Astrocyte of the cerebellum (primary cell): ENCODE results near the gene MAP4K3.

Experiments
- DNase-seq: peaks from one replicate; pipeline ENCODE4 v3.0.0-alpha.2; 2011; ENCODE audit warnings: low read depth
- H3K4me3 ChIP-seq: 2 replicates; pipeline ENCODE4 v1.5.1; 2011; ENCODE audit warnings: mild to moderate bottlenecking, low read depth, low read length, moderate library complexity
- CTCF ChIP-seq: IDR thresholded peaks from 2 replicates; pipeline ENCODE4 v1.5.1; 2012; ENCODE audit warnings: low read length, low read depth, moderate library complexity, mild to moderate bottlenecking; ENCODE audit errors: missing control alignments
- in situ Hi-C: cut with HindIII; loops from 2 replicates; pipeline ENCODE4 v1.10.0; 2017; ENCODE audit warnings: low sequenced_read_pairs

The MAP4K3 gene

GRCh38 chr2:39221459-39221858 lies 215.6 kb downstream of the MAP4K3 start:
- no peak for TF ChIP-seq CTCF
- no peak for DNase-seq
- no peak overlapping the region for H3K4me3 ChIP-seq
- in situ Hi-C loops, result no loop called here

DNA sequence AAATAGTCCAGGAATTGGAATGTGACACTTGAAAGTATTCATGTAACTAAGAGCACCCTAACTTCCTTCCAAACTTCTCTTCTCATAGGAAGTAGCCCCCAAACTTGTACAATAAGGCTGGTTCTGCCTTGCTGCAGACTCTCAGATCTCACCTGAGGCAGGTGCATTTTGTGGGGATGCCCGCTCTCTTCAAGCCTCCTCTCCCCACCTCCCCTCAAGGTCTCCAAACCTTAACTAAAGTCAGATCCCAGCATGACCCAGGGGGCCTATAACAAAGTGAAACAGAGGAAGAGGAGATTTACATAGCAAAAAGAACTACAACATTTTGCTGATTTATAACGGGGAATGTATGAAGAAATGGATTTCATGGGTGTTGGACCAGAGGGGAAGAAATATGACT lies 216.9 kb downstream of the MAP4K3 start:
- DNase-seq, result no peak
- no peak for TF ChIP-seq CTCF
- H3K4me3 ChIP-seq, result no peak overlapping the region
- in situ Hi-C loops, result no loop called here

DNA sequence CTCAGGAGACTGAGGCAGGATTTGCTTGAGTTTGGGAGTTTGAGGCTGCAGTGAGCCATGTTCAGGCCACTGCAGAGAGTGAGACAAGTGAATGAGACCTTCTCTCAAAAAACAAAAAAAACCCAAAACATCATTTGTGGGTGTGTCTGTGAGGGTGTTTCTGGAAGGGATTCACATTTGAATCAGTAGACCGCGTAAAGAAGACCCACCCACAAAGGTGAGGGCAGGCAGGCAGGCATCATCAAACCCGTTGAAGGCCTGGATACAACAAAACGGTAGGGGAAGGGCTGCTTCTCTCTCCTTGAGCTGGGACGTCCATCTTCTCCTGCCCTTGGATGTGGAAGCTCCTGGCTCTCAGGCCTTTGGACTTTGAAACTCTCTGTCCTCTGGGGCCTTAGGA lies 218.7 kb downstream of the MAP4K3 start:
- in situ Hi-C loops, result no loop called here
- no peak for TF ChIP-seq CTCF
- no peak overlapping the region for H3K4me3 ChIP-seq
- DNase-seq, result no peak

DNA sequence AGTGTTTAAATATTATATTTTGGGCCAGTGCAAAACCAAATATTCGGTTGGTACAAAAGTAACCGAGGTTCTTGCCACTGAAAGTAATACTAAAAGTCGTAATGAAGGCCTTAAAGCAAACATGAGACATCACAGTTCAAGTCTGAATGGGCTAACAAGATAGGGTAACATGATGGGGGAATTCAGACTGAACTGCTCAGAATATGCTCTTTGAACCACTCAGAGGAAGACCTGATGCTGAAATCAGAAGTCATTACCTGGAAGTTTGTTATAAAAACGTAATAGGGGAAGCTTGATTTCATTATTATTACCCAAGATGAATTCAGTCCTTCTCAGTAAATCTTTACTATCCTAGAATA lies 219.9 kb downstream of the MAP4K3 start:
- H3K4me3 ChIP-seq, result no peak overlapping the region
- DNase-seq, result no peak
- in situ Hi-C loops, result no loop called here
- no peak for TF ChIP-seq CTCF

DNA sequence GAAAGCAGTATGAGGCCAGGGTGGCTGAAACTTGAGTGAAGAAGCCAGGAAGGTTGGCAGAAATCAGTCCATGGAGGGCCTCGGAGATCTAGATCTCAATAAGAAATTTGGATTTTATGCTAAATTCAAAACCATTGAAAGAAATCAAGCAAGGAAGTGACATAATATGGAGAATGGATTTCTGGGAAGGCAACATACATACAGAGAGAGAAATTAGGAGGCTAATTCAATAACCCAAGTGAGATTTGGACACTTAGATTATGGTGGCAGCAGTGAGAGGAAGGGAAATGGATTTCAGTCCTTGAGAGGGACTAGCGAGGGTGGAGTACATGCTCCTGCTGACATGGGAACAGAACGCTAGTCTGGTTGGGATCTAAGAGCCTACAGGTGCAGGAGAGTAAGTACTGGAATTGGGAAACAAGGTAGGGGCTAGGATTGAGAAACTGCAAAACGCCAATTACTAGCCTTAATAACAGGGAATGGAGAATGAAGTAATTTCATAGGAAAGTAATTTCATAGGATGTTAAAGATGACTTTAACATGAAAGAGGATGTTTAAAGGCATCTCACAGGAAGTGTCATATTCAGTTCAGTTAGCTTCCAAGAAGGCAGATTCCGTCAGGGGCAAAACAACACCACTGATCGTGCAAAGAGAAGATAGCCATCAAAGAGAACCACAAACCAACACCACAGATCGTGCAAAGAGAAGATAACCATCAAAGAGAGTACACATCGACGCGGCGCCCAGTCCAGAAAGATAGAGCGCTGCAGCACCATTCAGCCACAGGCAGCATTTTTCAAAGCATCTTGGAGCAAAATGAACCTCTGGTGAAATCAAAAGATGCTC lies 220.5 kb downstream of the MAP4K3 start:
- in situ Hi-C loops, result no loop called here
- H3K4me3 ChIP-seq, result no peak overlapping the region
- TF ChIP-seq CTCF, result no peak
- no peak for DNase-seq

DNA sequence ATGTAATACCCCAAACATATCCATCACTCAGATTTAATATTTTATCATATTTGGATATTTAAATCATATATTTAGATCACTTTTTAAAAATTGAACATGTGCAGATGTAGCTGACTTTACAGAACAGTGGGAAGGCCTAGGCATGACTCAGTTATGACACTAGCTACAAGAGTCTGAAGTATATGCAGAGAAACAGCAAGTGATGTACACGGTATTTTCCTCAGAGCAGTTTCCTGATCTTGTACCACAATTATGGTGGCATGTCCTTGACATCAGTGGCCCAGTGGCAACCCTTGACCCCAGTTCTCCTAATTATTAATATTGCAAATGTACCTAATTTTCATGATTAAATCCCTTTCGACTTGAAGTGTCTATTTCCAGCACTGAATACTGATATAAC lies 221.5 kb downstream of the MAP4K3 start:
- DNase-seq, result no peak
- TF ChIP-seq CTCF, result no peak
- in situ Hi-C loops, result no loop called here
- no peak overlapping the region for H3K4me3 ChIP-seq
